ENCODE results near the gene BNIP5. TPM values are rescaled to one million over a fixed set of nuclear protein-coding genes. Genes with fewer than 3 reads are reported as not detected.

The BNIP5 gene
- polyA plus RNA-seq, 10 donors = 0.04 to 0.24 (median 0.11) TPM

DNA sequence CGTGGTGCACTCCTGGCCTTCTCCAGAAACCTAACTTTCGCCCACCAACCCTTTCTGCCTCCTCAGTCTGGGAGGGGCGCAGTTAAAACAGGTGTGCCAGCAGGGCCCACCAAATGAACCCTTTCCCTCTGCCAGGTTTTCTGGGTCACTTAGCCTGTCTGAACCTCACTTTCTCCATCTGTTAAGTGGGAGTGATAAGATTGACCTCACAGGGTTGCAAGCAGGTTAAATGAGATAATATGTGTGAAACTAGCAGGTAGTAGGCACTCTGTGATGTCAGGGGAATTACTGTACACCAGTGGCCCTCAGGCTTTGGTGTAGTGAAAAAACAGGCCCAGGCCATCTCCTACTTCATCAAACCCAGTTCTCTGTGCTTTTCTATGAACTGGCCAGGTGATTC, 14.1 kb downstream of the BNIP5 start:
- DNase-seq = no peak

DNA sequence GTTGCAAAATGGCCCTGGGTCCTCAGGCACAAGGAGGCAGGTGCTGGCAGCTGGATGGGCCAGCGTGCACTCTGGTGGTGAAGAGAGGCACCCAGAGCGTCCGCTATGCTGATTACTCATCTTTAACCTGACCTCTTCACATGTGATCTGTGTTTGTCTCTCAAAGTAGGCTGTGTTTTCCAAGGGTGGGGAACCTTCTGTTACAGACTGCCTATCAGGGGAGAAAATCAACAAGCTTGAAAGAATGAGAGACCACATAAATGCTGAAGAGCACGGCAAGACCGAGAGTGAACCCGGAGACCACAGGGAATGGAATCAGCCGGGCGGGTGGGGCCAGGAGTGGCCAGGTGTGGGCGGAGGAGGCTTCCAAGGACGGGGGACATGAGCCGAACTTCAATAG, 16.2 kb downstream of the BNIP5 start:
- DNase-seq = no peak

DNA sequence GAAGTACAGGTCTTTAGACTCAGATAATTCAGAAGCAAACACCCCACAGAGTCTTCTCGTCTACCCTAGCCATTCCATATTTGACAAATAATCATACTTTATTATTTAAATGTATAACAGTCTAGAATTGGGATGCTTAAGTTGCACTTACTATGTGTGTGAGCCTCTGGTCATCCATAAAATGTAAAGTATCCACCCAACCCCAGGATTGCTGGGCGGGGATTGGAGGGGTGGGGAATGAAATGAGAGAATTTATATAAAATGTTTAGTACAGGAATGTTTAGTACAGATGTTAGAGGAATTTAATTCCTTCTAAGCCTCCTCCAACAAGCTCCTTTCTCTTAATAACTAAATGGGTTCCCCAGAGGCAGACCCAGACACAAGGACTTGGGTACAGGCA, 16.9 kb downstream of the BNIP5 start:
- no peak for DNase-seq

DNA sequence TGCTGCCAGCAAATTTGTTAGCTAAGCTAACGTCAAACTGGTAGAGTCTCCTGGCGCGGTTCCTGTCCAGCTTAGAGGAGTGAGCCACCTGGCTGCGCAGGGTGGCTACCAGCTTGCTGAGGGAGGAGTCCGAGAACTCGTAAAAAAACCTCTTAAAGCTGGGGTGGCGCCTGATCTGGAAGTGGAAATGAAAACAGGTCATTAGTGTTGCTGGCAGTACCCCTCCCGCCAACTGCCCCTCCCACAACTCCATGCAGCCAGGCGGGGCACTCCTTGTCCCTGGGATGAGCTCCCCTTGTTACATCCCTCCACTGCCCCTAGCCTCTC, 17.3 kb downstream of the BNIP5 start:
- DNase-seq = no peak

DNA sequence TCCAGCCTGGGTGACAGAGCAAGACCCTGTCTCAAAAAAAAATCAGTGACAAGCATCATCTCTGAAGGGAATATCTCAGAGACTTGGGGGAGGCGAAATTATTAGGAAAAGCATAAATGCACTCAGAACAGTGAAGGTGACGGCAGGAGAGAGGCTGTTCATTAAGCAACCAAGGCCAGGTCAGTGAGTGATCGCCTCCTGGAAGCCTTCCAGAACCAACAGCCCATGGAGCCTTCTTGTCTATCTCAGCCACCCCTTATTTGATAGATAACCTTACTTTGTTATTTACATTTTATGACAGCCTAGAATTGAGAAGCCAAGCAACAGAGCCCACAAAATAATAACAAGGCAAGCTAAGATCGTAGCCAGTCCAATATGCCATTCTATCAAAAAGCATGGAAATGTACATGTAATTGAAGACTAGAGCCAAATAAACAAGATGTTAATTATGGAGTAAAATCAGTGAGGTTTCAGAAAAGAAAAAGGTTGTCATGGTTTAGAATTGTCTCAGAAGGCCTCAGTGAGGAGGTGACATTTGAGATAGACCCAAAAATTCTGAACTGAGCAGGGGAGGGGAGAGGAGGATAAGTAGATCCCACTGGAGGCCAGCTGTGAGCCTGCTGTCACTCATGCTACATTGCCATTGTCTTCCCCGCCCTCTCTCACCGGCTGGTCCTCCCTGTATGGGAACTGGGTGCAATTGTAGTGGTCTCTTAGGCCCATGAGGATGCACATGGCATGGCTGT, 17.8 kb downstream of the BNIP5 start:
- DNase-seq = no peak

DNA sequence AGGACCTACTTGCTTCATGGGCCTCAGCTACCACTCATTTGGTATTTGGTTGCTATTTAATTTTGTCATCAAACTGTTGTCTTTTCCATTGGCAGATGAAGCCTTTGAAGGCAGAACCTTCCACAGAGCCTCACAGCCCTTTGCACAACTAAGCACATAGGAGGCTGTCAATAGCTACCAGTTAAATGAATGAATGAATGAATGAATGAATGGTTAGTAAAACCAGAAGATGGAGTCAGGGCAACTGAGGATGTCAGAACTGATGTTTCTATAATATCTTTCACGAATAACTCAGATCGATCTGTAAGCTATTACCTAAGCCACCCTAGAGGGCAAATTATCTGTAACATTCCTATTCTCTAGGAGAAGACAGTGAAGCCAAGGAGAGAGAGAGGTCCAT, 19.1 kb downstream of the BNIP5 start:
- DNase-seq = no peak

DNA sequence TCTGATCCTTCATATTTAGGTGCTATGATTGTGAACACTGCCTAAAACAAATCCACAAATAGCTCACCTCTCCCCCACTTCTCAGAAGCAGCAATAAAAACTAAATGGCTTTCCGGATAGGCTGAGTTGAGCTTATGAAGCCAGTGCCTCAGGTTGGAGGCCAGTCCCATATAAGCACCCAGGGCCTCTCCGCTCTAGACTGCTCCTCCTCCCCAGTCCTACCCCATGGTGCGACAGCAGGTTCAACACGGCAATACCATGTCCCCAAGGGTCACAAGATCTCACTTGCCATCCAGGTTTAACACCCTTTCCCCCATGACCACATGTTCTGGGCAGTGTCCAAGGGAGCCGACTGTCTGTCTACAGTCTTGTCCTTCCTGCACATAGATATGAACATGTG, 20.8 kb downstream of the BNIP5 start:
- DNase-seq = no peak

DNA sequence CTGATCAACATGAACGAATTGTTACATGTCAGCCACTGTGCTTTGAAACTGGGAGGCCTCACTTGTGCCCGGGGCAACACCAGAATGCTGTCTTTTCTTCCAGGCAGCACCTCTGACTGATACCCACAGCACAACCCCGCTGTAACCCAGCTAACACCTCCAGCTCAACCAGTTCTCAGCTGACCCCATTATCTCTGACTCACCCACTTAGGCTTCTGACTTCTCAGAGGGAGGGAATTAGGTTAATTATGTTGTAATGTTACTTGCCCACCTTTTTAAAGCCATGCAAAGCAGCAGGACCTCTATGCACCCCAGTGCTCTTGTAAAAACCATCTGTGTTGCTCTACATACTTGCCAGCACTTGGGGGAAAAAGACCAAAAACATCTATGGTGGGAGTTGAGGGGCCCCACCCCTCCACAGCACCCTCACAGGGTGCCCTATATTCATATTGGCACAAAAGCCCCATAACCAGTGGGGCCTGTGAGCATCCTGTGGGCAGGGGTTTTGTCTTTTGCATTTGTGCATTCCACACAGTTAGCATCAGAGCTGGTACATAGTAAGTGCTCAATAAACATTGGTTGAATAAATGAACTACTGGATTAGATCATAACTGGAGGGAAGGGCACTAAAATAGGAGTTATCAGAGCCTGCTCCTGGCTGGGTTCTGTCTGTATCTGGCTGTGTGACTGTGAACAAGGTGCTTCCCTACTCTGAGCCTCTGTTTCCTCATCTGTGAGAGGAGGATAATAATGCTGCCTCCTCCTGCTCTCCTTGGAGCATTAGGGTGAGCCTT, 22.3 kb downstream of the BNIP5 start:
- no peak for DNase-seq

DNA sequence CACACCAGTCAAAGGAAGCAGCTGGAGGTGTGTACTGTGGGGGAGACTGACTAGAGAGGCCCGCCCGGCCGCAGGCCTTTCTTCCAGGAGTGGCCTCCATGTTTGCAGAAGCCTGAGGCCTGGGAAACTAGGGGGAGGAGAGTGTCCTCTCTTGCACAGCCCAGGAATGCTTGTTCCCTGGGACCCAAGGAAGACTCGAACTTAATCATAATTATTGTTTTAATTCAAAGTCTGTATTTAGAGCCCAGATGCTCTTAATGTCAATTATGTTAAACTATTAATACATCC, 23.1 kb downstream of the BNIP5 start:
- DNase-seq = no peak

DNA sequence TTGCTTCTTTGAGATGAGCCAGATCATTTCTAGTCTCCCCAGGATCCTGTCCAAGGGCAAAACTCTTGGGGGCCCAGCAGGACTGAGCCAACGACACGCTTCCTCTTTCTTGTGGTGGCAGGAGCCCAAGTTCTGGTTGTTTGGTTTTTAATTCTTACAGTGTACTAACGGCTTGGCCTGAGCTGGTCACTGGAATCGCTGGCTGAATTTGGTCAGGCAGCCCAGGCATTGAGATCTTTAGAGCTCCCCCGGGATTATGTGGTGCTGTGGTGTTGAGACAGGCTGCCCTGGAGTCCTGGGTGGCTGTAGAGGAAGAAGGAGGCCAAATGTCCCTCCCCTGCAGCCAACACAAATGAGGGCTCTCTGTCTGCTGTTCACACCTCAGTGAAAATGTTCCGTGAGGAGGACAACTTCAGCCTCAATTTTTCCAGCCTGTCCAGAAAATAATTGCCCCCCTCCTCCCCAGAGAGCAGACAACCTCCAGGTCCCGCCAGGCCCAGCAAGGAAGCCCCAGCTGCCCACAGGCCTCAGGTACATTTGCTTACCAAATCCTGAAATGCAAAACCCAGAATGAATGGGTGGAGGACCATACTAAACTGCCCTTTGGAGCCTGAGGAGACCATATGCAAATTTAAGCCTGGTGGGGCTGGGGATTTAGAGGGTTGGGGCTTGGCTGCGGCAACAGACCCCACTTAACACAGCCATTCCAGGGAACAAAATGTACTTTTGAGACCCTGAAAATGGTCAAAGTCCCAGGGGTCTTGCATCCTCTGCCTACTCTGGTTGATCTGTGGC, 23.6 kb downstream of the BNIP5 start:
- peak in 1 of 3 donors; percentile 48 for DNase-seq

DNA sequence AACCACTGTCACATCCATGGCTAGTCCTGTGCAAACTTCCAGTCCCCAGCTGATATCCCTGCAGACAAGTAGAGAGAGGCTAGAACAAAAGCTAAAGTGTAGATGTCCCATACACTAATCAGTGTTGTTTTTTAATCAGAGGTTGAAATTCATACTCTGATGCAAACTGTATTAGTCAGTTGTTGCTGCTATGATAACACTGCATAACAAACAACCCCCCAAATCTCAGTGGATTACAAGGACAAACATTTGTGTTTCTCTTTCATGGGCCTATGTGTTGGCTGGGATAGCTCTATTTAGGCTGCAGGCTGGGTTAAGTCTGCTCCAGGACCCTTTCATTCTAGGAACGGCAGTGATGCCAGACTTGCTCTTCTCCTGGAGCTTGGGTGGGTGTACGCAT, 26.8 kb downstream of the BNIP5 start:
- no peak for DNase-seq

DNA sequence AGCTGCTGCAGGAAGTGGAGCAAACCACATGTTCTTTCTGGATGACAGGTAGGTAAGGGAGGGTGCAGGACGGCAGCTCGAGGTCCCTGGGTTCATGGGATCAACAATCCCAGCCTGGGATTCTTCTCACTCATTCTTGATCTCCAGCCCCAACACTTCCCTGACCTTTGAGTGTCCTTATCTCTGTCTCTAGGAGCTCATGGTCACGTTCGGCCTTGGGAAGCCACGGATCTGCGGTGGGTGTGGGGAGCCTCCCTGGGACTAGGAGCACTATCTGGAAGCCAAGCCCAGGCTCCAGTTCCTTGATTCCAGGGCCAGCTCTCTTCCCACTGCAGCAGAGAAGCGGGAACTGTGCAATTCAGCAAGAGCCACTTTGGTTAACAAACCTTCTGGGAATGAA, 27.5 kb downstream of the BNIP5 start:
- no peak for DNase-seq

DNA sequence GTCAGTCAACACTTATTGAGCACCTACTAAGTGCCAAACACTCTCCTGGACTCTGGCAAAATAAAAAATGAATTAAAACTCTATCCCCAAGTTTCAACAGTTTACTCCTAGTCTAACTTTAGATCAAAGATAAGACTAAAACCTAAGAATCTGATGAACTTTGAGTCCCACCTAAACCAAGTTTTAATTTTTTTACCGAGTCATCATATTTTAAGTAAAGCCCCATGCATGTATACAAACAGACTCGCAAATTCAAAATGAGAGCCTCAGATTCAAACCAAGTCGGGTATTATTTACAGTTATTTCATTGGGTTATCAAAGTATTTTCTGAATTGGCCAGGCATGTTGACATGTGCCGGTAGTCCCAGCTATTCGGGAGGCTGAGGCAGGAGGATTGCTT, 28.2 kb downstream of the BNIP5 start:
- no peak for DNase-seq

DNA sequence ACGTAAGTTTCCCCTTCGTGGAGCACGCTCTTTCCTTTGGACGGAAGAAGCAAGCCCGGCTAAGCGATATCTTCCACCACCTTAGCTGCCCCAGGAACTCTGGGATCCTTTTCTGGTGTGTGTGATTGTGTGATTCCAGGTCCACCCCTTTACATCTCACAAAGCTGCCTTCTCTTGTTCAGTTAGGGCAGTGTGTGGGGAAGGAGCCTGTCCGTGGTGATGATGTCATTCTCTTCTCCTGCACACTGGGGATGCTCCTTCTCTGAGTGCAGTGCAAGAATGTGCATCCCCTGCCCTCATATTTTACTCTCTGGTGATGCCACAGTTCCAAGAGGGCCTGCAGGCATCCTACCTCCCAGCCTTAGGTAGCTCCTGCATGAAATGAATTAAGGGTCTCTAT, 30.3 kb downstream of the BNIP5 start:
- no peak for DNase-seq

DNA sequence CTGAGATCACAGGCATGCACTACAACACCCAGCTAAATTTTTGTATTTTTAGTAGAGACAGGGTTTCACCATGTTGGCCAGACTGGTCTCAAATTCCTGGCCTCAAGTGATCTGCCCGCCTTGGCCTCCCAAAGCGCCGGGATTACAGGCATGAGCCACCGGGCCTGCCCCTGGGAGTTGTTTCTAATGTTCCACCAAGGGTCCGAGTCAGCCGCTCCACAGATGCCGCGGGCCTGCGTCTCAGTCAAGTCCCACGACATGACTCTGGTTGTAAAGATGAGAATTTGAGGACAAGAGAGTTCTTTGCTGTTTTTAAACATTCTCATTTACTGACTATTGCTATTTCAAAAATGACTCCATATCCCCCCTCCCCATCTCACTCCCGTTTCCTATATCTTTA, 30.8 kb downstream of the BNIP5 start:
- DNase-seq = no peak

DNA sequence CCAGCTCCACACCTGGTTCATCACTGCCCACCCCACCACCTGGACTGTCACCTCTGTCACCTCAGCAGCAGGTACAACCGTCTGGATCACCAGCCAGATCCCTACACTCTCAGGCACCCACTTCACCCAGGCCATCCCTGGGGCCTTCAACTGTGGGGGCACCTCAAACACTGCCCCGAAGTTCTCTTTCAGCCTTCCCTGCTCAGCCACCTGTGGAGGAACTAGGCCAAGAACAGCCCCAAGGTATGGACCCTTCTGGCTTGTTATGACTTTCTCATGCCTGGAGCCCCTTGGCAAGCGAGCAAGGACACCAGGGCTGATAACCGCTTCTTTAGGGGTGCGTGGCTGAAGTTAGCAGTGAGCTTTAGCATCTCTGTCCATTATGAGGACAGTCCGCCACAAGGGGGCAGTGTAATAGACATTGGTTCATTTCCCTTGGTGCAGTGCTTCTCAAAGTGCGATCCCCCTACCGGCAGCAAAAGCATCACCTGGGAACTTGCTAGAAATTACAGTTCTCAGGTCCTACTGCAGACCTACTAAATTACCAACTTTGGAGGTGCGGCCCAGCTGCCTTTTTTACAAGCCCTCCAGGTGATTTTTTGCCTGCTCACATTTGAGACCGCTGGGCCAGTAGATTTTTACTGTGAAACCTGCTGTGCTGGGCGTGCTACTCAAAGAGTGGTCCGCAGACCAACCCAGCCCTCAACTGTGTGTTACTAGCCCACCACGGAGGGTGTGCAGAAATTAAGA, 34.3 kb downstream of the BNIP5 start:
- peak; percentile 81 to 92 (median 88) for DNase-seq

DNA sequence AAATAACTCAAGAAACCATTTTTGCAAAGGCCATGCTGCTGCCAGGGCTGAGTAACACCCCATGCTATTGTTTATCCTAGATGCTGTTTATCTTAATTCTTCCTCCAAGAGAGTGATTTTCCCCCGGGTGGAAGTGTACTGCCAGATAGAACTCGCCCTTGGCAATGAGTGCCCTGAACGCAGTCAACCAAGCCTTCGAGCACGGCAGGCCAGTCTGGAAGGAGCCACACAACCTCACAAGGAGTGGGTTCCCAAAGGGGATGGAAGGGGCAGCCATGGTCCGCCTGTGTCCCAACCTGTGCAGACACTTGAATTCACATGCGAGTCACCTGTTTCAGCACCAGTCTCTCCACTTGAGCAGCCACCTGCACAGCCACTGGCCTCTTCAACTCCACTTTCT, 34.9 kb downstream of the BNIP5 start:
- DNase-seq = no peak

DNA sequence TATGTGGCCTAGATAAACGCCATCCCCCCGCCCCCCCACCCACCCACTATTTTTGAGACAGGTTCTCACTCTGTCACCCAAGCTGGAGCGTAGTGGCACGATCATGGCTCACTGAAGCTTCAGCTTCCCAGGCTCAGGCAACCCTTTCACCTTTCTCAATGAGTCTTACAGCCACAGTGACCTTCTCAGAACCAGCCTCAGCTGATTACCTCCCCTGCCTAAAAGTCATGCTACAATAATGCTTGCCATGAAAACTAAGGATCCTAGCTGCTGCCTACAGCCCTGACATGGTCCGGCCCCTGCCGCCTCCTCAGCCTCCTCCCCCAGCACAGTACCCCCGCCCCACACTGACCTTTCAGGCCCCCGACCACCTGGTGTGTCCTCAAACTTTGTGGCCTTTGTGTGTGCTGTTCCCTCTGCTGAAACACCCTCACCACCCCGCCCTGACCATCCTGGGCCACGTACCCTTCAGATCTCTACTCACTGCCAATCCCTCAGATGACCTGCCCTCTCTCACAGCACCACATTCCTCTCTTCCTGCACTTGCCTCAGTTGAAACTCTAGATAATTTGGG, 35.5 kb downstream of the BNIP5 start:
- DNase-seq = no peak

DNA sequence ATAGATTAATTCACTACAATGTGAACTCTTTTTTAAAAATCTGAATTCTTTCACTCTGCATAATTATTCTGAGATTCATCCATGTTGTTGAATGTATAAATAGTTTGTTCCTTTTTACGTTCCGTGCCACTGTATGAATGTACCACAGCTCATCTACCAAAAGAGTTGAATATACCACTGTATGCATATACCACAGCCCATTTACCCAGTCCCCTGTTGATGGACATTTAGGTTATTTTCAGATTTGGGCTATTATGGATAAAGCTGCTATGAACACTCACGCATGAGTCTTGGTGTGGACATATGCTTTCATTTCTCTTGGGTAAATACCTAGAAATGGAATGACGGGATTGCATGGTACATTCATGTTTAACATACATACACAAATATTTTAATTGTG, 38.7 kb downstream of the BNIP5 start:
- no peak for DNase-seq

DNA sequence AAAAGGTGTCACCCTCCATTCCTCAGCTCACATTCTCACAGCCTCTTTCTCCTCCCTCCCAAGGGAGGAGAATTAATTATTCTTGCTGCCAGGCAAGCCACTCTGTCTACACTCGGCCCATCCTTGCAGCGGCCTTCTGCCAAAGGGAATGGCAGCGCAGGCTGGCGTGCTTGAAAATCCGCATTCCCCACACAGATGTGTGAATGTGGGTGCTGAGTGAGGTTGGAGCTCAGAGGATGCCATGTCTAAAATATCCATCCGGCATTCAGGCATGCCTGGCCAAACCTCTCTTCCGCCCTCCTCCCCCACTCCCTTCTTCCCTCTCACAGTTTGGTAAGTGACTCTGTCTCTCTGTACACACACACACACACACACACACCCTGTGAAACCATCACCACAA, 39.2 kb downstream of the BNIP5 start:
- no peak for DNase-seq

DNA sequence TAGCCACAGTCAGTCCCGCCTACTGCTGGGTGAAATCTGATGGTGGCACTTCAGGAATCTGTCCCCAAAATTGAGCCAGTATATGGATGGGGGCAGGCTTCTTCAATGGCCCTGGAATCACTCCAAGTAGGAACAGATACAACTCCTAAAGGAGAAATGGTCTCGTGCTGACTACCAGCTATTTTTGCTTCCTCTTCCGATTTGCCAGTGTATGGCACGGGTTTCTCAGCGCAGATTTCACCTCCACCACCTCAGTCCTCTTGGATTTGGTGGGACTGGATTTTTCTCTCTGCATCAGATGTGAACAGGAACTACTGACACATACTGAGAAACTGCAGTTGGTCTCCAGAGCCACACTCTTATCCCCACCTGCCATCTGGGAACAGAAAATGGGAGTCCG, 39.6 kb downstream of the BNIP5 start:
- DNase-seq = no peak

DNA sequence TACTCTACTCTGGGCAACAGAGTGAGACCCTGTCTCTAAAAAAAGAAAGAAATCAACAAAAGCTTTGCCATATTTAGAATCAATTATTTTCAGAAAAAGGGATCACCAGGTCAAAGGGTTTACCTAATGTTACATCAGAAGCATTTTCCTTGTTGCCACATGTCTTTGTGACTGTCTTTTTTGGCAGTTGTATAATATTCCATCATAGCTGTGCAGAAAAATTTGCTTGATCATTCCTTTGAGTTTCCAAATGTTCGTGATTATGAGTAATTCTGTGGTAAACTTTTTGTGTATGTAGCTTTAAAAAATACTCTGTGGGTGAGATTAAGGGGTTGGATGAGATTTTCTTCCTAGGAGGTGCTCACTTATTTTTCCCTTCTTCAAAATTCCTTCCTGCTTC, 40.4 kb downstream of the BNIP5 start:
- DNase-seq = no peak

Measured in muscle of back (tissue), 11 donors.